IPS-15b (cell line): ENCODE results near the gene INPP1.

Experiments
- H3K27me3 ChIP-seq: one replicate; pipeline ENCODE4 v1.6.1; 2013; ENCODE audit warnings: low read length; ENCODE audit not compliant: control insufficient read depth, insufficient read depth
- H3K36me3 ChIP-seq: one replicate; pipeline ENCODE4 v1.6.1; 2013; ENCODE audit warnings: low read length; ENCODE audit not compliant: control insufficient read depth, insufficient read depth
- H3K4me1 ChIP-seq: one replicate; pipeline ENCODE4 v1.6.1; 2013; ENCODE audit warnings: mild to moderate bottlenecking, low read length; ENCODE audit not compliant: control insufficient read depth, insufficient read depth
- H3K4me3 ChIP-seq: one replicate; pipeline ENCODE4 v1.5.1; 2013; ENCODE audit warnings: low read depth, low read length
- H3K9ac ChIP-seq: one replicate; pipeline ENCODE4 v1.6.1; 2013; ENCODE audit warnings: low read depth, mild to moderate bottlenecking, low read length
- H3K9me3 ChIP-seq: one replicate; pipeline ENCODE4 v1.6.1; 2013; ENCODE audit warnings: mild to moderate bottlenecking, low read length; ENCODE audit not compliant: control insufficient read depth, insufficient read depth

The INPP1 gene

DNA sequence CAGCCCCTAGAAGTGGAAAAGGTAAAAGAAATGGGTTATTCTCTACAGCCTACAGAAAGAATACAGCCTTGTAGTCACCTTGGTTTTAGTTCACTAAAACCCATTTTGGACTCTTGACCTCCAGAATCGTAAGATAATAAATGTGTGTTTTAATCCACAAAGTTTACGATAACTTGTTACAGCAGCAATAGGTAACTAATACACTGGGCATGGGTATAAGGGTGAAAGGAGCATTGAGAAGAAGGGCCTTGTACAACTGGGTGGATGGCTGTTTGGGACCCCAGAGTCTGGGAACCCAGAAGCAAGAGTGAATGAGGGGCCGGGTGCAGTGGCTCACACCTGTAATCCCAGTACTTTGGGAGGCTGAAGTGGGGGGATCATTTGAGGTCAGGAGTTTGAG lies 62.6 kb downstream of the INPP1 start:
- no peaks in the 10 kb centered on the region for H3K36me3 ChIP-seq
- H3K4me3 ChIP-seq = no peak overlapping the region
- H3K27me3 ChIP-seq = peaks cover 42% of the 10 kb centered on the region
- H3K9ac ChIP-seq = no peak overlapping the region
- peaks cover 9% of the 10 kb centered on the region for H3K4me1 ChIP-seq
- no peaks in the 10 kb centered on the region for H3K9me3 ChIP-seq

DNA sequence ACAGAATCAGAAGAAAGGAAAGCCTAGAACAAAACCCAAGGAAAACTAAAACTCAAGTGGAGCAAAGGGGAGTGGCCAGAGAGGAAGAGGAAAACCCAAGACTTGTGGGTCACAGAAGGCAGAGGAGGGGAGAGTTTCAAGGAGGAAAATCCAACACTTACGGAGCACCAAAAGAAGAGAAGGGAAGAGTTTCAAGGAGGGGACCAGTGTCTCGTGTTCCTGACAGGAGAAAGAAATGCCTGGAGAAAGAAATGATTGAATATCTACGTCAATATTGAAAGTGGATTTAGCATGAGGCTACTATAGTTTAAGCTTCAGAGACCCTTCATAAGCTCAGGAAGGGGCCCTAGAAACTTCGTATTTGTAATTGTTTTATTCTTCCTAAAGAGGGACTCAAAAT lies 63.4 kb downstream of the INPP1 start:
- no peaks in the 10 kb centered on the region for H3K36me3 ChIP-seq
- peak overlapping the region; percentile 64 for H3K4me3 ChIP-seq
- H3K27me3 ChIP-seq = peaks cover 42% of the 10 kb centered on the region
- H3K9ac ChIP-seq = no peak overlapping the region
- peaks cover 9% of the 10 kb centered on the region for H3K4me1 ChIP-seq
- no peaks in the 10 kb centered on the region for H3K9me3 ChIP-seq

DNA sequence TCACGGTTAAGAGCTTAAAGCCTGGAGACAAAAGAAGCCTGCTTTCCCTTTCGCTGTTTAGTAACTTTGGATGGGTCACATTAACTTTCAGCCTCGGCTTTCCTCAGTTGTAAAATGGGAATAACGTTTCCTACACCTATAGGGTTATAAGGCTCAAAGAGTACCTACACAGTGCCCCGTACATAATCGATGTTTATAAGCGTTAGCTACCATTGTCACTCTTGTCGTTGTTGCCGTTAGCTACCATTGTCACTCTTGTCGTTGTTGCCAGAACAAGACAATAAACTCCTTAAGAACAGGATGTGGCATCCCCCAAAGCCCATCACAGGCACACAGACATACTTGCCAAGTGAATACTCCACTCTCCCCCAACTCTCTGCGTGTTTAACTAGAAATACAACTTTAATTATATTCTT lies 63.9 kb downstream of the INPP1 start:
- Histone ChIP-seq H3K4me1 (peaks cover 9% of the 10 kb centered on the region), H3K9me3 (no peaks in the 10 kb centered on the region), H3K36me3 (no peaks in the 10 kb centered on the region), H3K4me3 (peak overlapping the region; percentile 64), H3K9ac (no peak overlapping the region), H3K27me3 (peaks cover 42% of the 10 kb centered on the region)

DNA sequence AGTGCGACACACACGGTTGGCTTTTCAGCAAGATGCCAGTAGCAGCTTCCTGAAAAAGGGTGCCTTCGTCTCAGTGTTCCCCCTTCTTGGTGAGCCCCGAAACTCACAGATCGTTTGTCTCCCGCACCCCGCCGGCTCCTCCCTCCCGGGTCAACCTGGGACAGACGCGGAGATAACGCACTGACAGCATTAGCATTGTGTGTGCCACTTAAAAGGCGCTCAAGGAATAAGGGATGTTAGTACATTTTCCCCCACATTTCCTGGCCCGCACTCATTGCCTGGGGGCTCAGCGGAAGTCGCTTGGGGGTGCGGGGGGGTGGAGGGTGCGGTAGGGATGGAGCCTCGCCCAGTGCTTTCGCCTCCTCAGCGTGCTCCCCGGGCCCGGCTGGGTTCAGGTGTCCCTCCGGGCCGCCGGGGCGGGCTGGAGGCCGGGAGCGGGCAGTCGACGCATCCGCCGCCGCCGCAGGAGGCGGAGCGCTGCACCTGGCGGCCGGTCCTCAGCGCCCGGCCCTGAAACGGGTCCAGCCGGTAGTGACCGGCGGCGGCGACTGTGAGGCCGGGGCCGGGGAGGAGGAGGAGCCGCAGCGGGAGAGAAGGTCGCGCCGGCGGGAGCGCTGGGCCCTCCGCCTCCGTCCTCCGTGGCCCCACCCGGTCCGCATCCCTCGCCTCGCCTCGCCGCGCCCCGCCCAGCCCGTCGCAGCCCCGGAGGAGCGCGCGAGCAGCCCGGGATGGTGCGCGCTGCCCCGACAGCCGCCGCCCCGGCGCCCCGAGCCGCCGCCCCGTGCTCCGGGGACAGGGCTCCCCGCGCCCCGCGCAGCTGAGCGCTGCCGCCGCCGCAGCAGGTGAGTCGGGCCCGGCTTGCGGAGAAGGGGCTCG lies 64.5 kb downstream of the INPP1 start, which contains the start of gene MFSD6:
MFSD6 (plus strand) TSS at position 694 of the 876 bp plus-strand sequence. CDS start 27,675 bp downstream, outside the sequence.
- H3K9ac ChIP-seq = no peak within 1 kb of the TSS
- H3K4me3 ChIP-seq = peak within 1 kb of the TSS; percentile 71
- H3K4me1 ChIP-seq = peaks cover 15% of the 10 kb centered on the region
- H3K27me3 ChIP-seq = peaks cover 42% of the 10 kb centered on the region
- no peaks in the 10 kb centered on the region for H3K9me3 ChIP-seq
- no peaks in the 10 kb centered on the region for H3K36me3 ChIP-seq

DNA sequence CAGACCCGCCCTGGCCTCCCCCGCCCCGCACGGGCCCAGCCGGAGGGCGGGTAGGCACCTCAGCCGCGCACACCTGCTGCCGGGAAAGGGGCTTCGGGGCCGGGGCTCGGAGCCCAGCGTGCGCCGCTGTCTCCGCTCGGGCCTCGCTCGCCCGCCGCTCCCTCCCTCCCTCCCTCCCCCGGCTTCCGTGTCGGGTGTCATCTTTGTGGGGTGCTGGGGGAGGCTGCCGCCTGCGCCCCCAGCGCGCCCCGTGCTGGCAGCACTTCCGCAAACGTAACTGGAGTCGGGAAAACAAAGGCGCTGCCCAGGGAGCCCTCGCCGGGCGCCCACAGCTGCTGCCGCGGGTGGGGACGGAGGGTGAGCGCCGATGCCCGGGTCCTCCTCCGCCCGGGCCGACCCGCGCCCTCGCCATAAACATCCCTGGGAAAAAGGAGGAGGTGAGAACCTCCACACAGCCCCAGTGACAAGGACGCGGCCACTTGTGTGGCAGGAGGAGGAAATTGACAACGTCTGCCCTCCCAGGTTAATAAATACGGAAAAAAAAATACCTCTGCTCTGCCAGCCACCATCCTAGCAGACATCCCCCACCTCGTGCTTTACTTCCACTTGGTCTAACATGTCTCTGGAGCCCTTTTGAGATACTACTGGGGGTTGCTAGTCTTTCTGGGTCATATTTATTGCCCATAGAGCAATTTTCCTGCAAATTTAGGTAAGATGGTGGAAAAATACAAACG lies 65.3 kb downstream of the INPP1 start:
- peaks cover 23% of the 10 kb centered on the region for H3K4me1 ChIP-seq
- H3K9me3 ChIP-seq = no peaks in the 10 kb centered on the region
- no peak overlapping the region for H3K9ac ChIP-seq
- no peaks in the 10 kb centered on the region for H3K36me3 ChIP-seq
- peaks cover 42% of the 10 kb centered on the region for H3K27me3 ChIP-seq
- peak overlapping the region; percentile 71 for H3K4me3 ChIP-seq

DNA sequence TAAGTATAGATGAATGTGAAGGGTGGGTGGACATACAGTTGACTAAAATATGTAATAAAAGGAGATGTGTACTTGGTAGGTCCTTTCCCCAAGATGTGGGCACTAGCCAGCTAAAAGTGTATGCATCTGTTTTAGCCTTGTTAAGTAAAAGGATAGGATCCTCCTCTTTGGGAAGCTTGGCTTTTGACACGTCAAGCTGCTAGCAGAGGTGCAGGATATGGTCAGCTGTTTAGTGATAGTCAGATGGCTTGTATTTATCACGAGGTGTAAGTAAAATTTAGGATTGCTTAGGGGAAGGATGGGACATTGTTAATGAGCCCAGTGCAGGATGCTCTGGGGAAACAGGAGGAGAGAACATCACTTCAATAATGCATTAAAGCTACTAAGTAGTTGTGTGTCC lies 66.2 kb downstream of the INPP1 start:
- no peak overlapping the region for H3K9ac ChIP-seq
- peaks cover 25% of the 10 kb centered on the region for H3K4me1 ChIP-seq
- H3K36me3 ChIP-seq = no peaks in the 10 kb centered on the region
- H3K4me3 ChIP-seq = peak overlapping the region; percentile 71
- peaks cover 42% of the 10 kb centered on the region for H3K27me3 ChIP-seq
- H3K9me3 ChIP-seq = no peaks in the 10 kb centered on the region

DNA sequence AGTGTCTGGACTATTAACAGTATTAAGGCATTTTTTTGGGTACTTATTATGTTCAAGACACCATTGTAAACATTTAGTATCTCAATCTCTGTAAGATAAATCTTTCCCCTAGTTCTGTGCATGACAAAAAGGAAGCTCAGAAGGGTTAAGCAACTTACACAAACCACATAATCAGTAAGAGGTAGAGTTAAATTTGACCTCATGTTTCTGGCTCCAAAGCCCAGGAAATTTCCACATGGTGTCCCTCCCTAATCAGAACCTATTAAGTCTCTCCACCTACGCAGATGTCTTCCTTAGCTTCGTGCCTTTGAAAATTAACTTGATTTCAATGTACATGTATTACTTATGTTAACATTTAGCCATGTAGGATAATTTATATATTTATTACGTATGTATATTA lies 66.8 kb downstream of the INPP1 start:
- Histone ChIP-seq H3K4me3 (no peak overlapping the region), H3K4me1 (peaks cover 25% of the 10 kb centered on the region), H3K27me3 (peaks cover 42% of the 10 kb centered on the region), H3K36me3 (no peaks in the 10 kb centered on the region), H3K9me3 (no peaks in the 10 kb centered on the region), H3K9ac (no peak overlapping the region)

DNA sequence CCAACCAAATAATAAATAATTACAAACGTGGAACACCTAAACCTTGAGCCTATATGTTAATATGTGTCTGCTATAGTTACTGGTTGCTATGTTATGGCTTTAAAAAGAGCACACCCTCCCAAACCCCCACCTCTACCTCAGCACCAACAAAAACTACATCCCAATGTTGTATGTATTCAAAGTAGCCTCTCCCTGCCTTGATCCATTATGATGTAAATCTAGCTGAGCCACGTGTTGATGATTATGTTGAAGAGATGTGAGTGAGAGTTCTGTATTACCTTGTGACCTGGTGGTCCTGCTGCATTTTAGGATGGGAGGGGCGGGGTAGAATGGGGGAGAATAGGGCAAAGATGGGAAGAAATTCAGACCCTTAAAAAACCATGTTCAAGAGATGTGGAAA lies 69.6 kb downstream of the INPP1 start:
- H3K36me3 ChIP-seq = no peaks in the 10 kb centered on the region
- H3K9me3 ChIP-seq = no peaks in the 10 kb centered on the region
- peaks cover 19% of the 10 kb centered on the region for H3K27me3 ChIP-seq
- no peak overlapping the region for H3K4me3 ChIP-seq
- H3K4me1 ChIP-seq = peaks cover 20% of the 10 kb centered on the region
- H3K9ac ChIP-seq = no peak overlapping the region

DNA sequence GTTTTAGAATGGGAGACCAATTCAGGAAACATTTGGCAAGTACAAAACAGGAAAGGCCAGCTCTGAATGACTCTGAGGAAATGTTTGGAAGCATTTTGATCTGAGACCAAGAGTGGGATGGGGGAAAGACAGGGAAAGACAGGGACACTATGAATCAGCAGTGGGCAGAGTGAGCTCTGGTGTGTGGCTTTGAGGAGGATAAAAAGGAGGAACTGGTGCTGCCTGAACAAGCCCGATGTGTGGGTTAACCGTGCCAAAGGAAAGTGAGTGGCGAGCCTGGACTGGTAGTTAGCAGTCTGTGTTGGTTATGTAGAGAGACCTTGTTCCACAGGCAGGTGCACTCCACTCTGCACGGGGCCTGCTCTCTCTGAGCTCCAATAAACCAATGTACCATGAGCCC lies 70.0 kb downstream of the INPP1 start:
- H3K9ac ChIP-seq = no peak overlapping the region
- no peaks in the 10 kb centered on the region for H3K9me3 ChIP-seq
- H3K4me3 ChIP-seq = no peak overlapping the region
- no peaks in the 10 kb centered on the region for H3K36me3 ChIP-seq
- H3K27me3 ChIP-seq = peaks cover 19% of the 10 kb centered on the region
- peaks cover 20% of the 10 kb centered on the region for H3K4me1 ChIP-seq

DNA sequence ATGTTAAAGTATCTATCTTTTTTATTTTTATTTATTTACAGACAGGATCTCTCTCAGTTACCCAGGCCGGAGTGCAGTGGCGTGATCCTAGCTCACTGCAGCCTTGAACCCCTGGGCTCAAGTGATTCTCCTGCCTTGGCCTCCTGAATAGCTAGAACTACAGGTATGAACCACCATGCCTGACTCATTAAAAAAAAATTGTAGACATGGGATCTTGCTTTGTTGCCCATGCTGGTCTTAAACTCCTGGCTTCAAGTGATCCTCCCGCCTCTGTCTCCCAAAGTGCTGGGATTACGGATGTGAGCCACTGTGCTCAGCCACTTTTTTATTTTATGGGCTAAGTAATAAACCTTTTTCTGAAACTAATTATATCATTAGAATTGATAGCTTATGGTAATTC lies 71.9 kb downstream of the INPP1 start:
- H3K4me3 ChIP-seq = no peak overlapping the region
- H3K9ac ChIP-seq = no peak overlapping the region
- H3K36me3 ChIP-seq = no peaks in the 10 kb centered on the region
- peaks cover 15% of the 10 kb centered on the region for H3K4me1 ChIP-seq
- H3K27me3 ChIP-seq = peaks cover 4% of the 10 kb centered on the region
- H3K9me3 ChIP-seq = no peaks in the 10 kb centered on the region

DNA sequence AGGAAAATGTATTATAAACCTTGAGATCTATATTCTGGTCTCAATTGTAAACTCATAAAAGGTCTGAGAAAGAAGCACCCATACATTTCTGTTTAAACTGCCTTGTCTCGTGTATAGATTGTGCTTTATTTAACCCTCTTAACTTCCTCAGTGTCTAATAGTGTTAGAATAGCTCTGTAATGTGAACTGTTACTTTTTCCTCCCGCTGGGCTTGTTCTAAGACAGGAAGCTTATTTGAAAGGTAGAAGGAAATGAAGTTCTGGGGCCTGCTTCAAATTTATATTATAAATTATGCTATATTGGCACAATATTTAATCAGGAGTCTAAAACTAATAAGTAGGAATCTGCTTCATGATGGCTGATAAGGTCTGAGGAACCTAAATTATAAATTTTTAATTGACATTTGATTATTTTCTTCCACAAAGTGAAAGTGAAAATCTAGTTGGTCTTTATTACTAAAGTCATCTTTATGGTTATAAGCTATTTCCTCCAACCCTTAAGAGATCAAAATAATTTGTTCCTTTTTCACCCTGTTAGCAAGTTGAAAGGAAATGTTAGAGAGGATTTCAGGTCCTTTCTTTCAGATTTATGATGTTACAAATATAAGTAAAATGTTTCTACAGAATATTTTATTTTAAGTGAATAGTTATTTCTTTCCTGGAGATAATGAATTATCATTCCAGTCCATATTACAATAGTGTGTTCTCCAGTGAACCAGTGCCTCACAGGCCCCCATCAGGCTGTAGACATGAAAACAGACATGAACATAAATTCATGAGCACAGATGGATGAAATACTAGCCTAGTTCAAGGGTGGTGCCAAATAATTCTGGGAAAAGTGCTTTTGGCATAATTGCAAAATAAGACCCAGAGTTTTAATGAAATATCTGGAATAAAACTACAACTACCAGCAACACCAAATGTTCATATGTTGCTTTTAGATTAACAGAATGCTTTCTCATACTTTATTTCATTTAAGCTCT lies 72.7 kb downstream of the INPP1 start:
- Histone ChIP-seq H3K36me3 (no peaks in the 10 kb centered on the region), H3K27me3 (no peaks in the 10 kb centered on the region), H3K9ac (no peak overlapping the region), H3K9me3 (no peaks in the 10 kb centered on the region), H3K4me1 (peaks cover 15% of the 10 kb centered on the region), H3K4me3 (no peak overlapping the region)
